IgD-negative memory B cell (primary cell): ENCODE measurements around the gene FAM174C. TPM values are rescaled to one million over a fixed set of nuclear protein-coding genes. Genes with fewer than 3 reads are reported as not detected.

Source experiments
- H3K27ac Mint-ChIP-seq, 3 donors: one replicate each; pipeline ENCODE4 v1.8.0; 2020 to 2022; ENCODE audit warnings: mild to moderate bottlenecking in 3 of 3, mixed read lengths in 3 of 3, moderate library complexity in 1 of 3
- H3K27me3 Mint-ChIP-seq: one replicate; pipeline ENCODE4 v1.8.0; 2021; ENCODE audit warnings: mixed read lengths
- H3K36me3 Mint-ChIP-seq: one replicate; pipeline ENCODE4 v1.8.0; 2020; ENCODE audit warnings: mild to moderate bottlenecking, mixed read lengths
- H3K4me1 Mint-ChIP-seq, 3 donors: one replicate each; pipeline ENCODE4 v1.8.0; 2020 to 2022; ENCODE audit warnings: mixed read lengths in 3 of 3, mild to moderate bottlenecking in 1 of 3
- H3K4me3 Mint-ChIP-seq, 4 donors: one replicate each; pipeline ENCODE4 v1.8.0; 2020 to 2022; ENCODE audit warnings: mild to moderate bottlenecking in 4 of 4, mixed read lengths in 4 of 4, moderate library complexity in 3 of 4
- H3K9me3 Mint-ChIP-seq, 3 donors: one replicate each; pipeline ENCODE4 v1.8.0; 2020 to 2021; ENCODE audit warnings: mixed read lengths in 3 of 3, mild to moderate bottlenecking in 1 of 3
- polyA plus RNA-seq: library from polyadenylated mRNA; unstranded; fragments of 300-500 nt; fragmentation: Illumina TruSeq; gene quantifications from one replicate; pipeline ENCODE4 v1.2.3, GENCODE V29; 2021

FAM174C gene
- polyA plus RNA-seq, 1 donor from 2014 or later, result 115 TPM

GRCh38 chr19:1285737-1286360 is 10.5 kb downstream of the FAM174C start, which contains the start of gene EFNA2:
TSS of gene EFNA2 (plus strand) at chr19:1285873. CDS start at chr19:1286169, 296 bp downstream.
- H3K36me3 Mint-ChIP-seq, result no peaks in the 10 kb centered on the region
- H3K9me3 Mint-ChIP-seq, result peaks cover 0 to 2% (median 0%) of the 10 kb centered on the region in 3 donors
- peaks cover 0 to 7% (median 2%) of the 10 kb centered on the region in 3 donors for H3K4me1 Mint-ChIP-seq
- peak within 1 kb of the TSS in 1 of 3 donors; percentile 51 for H3K27ac Mint-ChIP-seq
- peak within 1 kb of the TSS; percentile 32 to 86 (median 49) for H3K4me3 Mint-ChIP-seq
- H3K27me3 Mint-ChIP-seq, result peaks cover 33% of the 10 kb centered on the region

DNA sequence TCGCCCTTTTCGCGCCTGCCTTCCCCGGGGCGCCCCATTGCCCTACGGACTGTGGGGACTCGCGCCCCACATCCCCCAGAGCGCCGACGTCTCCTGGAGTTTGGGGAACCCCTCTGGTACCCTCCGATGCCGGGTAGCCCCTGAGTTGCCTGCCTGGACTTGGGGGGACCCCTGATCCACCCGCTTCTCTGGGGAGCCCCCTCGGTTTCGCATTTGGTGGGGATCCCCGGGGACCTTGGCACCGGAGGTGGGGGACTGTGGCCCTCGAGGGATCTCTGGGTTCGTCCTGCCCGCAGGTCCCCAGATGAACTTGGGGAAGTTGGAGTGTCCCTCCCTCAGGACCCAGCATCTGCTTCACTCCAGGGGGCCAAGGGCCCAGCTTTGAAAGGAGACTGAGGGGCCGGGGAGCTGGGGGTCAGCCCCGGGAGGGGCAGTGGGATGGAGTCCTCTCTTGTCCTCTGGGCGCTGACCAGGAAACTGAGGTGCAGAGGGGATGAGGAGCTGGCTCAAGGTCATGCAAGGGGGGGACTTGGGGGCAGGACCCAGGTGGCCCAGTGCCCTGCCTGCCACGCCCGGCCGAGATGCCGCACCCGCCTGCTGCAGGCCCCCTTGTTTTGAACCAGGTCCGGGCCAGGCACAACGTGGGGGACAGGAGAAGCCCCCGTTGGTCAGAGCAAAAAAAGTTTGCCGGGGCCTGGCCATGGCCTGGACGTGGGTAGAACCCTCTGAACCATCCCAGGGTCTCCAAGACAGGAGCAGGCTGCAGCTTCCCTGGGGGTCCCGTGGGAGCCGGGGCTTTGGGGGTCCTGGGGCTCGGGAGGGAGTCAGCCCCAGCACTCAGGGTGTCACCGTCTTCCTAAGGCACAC is 11.4 kb downstream of the FAM174C start:
- Mint-ChIP-seq H3K27ac (no peak overlapping the region), H3K36me3 (no peaks in the 10 kb centered on the region), H3K4me1 (peaks cover 0 to 7% (median 2%) of the 10 kb centered on the region in 3 donors), H3K9me3 (peaks cover 0 to 2% (median 0%) of the 10 kb centered on the region in 3 donors), H3K27me3 (peaks cover 35% of the 10 kb centered on the region), H3K4me3 (peak overlapping the region in 2 of 4 donors; percentile 62 to 86)

DNA sequence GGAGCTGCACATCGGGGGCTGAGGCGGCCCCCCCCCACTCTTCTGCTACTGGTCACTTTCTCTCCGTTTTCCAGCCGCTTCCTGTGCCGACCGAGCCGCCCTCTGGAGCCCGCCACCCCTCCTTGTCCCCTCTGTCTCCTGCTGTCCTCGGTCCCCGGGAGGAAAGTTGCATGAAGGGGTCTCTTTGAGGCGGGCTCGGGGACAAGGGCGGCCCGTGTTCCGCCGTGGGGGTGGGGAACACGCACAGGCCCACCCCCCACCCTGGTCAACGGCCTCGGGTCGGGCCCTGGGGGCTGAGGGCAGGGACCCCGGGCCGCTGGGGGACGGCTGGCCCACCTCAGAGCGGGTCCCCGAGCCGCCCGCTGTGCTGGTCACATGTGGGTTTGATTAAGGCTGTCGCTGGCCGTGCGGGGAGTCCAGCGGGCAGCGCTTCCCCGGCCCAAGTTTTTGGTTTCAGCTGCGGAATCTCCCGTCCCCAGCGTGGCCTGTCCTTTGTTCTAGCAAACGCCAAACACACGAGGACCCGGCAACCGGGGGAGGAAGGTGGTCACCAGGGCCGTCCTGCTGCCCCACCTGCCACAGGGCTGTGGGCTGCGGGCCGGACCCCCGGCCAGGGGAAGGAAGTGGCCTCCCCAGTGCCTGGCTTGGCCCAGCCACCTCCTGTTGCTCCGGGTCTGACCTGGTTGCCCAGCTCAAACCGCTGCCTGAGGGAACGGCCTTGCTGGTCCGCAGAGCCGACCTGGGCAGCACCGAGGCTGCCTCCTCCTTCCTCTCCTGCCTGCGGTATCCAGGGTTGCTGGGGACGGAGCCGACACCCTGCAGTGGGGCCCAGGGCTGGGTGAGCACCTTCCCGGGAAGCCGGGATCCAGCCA is 12.3 kb downstream of the FAM174C start:
- Mint-ChIP-seq H3K9me3 (peaks cover 0 to 2% (median 0%) of the 10 kb centered on the region in 3 donors), H3K36me3 (peaks cover 1% of the 10 kb centered on the region), H3K27me3 (peaks cover 43% of the 10 kb centered on the region), H3K4me1 (peaks cover 7 to 12% (median 8%) of the 10 kb centered on the region in 3 donors), H3K4me3 (no peak overlapping the region), H3K27ac (no peak overlapping the region)

- Mint-ChIP-seq H3K27me3 (peaks cover 42% of the 10 kb centered on the region), H3K9me3 (peaks cover 0 to 2% (median 0%) of the 10 kb centered on the region in 3 donors), H3K36me3 (peaks cover 1% of the 10 kb centered on the region), H3K4me1 (peaks cover 7 to 12% (median 8%) of the 10 kb centered on the region in 3 donors), H3K27ac (no peak overlapping the region), H3K4me3 (no peak overlapping the region)
Observed at GRCh38 chr19:1288226-1288612, 12.9 kb downstream of the FAM174C start.

DNA sequence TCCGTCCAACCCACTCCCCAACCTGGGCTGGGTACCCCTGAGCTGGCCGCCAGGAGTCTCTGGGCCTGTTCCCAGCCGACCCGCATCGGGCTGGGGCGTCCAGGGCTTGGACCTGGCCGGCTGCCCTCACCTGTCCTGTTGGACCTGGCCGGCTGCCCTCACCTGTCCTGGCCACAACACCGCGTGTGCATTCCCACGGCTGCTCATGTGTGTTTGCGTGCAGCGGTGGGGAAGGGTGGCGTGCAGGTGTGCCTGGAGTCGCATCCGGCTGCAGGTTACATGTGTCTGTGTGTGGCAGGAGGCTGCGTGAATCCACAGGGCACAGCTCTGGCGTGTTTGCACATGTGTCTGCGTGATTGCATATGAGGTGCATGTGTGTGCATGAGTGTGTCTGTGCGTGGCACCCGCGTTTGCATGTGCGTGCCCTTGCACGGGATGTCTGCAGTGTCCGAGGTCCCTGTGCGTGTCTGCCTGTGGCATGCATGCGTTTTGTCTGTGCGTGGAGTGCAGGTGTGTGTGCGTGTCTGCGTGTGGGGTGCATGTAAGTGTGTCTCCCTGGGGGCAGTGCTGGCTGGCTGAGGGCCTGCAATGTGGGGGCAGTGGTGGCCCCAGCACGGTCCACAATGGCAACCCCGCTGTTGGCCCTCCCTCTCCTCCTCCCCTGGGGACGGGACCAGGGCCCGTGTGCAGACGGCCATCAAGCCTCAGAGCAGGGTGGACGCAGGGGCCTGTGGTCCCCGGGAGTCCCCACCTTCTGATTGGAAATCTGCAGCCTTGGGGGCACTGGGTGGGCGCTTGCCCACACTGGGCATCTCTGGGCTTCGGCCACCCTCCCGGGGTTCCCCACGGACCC is 13.7 kb downstream of the FAM174C start:
- H3K27ac Mint-ChIP-seq, result no peak overlapping the region
- H3K4me3 Mint-ChIP-seq, result no peak overlapping the region
- H3K9me3 Mint-ChIP-seq, result peaks cover 0 to 2% (median 0%) of the 10 kb centered on the region in 3 donors
- H3K4me1 Mint-ChIP-seq, result peaks cover 7 to 12% (median 8%) of the 10 kb centered on the region in 3 donors
- peaks cover 1% of the 10 kb centered on the region for H3K36me3 Mint-ChIP-seq
- peaks cover 37% of the 10 kb centered on the region for H3K27me3 Mint-ChIP-seq

DNA sequence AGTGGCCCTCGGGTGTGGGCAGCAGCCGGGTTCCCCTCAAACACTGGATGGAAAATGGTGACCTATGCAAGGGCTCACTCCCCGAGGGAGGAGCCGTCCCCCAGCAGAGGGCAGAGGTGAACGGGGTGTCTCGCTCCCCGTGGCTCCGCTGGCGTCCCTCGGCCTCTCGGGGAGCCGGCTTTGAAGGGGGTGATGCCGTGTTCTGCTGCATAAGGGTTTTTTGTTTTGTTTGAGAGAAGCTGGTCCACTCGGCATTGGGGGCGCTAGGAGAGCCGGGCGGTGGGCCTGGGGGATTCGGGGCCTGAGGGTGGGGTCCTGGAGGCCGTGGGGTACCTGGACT is 14.3 kb downstream of the FAM174C start:
- Mint-ChIP-seq H3K27me3 (peaks cover 36% of the 10 kb centered on the region), H3K9me3 (no peaks in the 10 kb centered on the region), H3K4me1 (peaks cover 6 to 11% (median 7%) of the 10 kb centered on the region in 3 donors), H3K27ac (no peak overlapping the region), H3K36me3 (peaks cover 1% of the 10 kb centered on the region), H3K4me3 (no peak overlapping the region)

GRCh38 chr19:1290196-1290702 is 14.9 kb downstream of the FAM174C start:
- no peak overlapping the region for H3K27ac Mint-ChIP-seq
- no peaks in the 10 kb centered on the region for H3K9me3 Mint-ChIP-seq
- H3K4me3 Mint-ChIP-seq, result no peak overlapping the region
- peaks cover 1% of the 10 kb centered on the region for H3K36me3 Mint-ChIP-seq
- peaks cover 6 to 7% (median 7%) of the 10 kb centered on the region in 3 donors for H3K4me1 Mint-ChIP-seq
- peaks cover 31% of the 10 kb centered on the region for H3K27me3 Mint-ChIP-seq

- peaks cover 31% of the 10 kb centered on the region for H3K27me3 Mint-ChIP-seq
- no peaks in the 10 kb centered on the region for H3K9me3 Mint-ChIP-seq
- no peak overlapping the region for H3K27ac Mint-ChIP-seq
- peaks cover 6 to 7% (median 7%) of the 10 kb centered on the region in 3 donors for H3K4me1 Mint-ChIP-seq
- peak overlapping the region in 1 of 4 donors; percentile 12 for H3K4me3 Mint-ChIP-seq
- peaks cover 1% of the 10 kb centered on the region for H3K36me3 Mint-ChIP-seq
Observed at GRCh38 chr19:1290703-1291651, 15.6 kb downstream of the FAM174C start.

DNA sequence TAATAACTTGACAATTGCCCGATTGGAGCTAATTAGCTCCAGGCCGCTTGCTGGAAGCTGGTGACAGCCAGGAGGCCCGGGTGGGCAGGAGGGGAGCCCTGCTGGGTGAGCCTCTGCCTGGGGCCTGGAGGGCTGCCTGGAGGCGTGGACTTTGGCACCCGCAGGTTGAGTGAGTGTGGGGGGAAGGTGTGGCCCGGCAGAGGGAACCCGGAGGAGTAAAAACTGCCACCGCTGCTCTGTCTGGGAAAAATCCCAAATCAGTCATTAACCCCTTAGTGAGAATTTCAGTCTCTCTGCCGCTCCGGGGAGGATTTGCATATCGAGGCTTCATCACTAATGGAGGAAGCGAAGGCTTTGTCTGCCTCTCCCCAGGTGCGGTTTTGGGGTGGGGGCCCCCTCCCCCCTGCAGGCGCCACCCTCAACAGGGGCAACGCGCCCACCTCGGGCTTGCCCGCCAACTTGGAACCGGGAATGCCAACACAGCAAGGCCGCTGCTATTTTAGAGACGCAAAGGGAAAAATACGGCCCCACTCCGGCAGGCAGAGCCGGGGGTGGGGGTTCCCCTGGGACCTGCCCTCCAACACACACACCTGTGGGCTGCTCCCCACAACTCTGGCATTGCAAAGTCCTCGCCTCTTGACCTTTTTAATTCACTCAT is 16.6 kb downstream of the FAM174C start:
- H3K4me1 Mint-ChIP-seq, result peaks cover 5 to 7% (median 6%) of the 10 kb centered on the region in 3 donors
- H3K36me3 Mint-ChIP-seq, result peaks cover 1% of the 10 kb centered on the region
- peaks cover 29% of the 10 kb centered on the region for H3K27me3 Mint-ChIP-seq
- peak overlapping the region in 2 of 3 donors; percentile 31 to 64 for H3K27ac Mint-ChIP-seq
- H3K9me3 Mint-ChIP-seq, result no peaks in the 10 kb centered on the region
- peak overlapping the region; percentile 18 to 91 (median 66) for H3K4me3 Mint-ChIP-seq

DNA sequence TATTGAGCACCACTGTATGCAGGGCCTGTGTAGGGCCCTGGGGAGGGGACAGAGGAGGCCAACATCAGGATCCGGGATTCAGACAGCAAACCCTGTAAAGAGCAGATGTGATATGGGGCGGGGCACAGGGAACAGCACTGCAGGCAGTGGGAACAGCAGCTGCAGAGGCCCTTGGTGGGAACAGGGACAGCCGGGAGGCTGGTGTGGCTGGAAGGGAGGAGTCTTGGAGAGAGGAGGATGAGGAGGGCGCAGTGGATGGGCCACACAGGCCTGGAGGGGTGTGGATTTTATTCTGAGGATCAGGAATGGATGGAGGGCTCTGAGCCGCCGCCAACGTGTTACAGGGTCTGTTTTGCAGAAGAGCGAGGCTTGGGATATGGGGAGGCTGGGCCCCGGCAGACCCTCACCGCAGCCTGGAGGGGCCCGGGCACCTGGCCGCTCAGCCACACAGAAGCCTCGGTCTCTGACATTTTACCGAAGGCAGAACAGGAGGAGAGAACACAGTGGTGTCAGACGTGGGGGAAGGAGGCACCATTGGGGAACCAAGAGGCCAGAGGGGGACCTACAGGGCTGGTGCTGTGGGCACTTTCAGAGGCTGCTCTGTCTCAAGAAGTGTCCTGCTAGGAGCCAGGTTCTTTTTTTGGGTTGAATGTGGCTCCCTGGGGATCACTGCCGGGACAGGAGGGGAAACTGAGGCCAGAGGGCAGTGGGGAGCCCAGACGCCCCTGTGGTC is 17.3 kb downstream of the FAM174C start:
- peak overlapping the region in 2 of 3 donors; percentile 31 to 64 for H3K27ac Mint-ChIP-seq
- no peaks in the 10 kb centered on the region for H3K9me3 Mint-ChIP-seq
- H3K36me3 Mint-ChIP-seq, result peaks cover 1% of the 10 kb centered on the region
- H3K27me3 Mint-ChIP-seq, result peaks cover 29% of the 10 kb centered on the region
- peak overlapping the region in 3 of 4 donors; percentile 18 to 91 (median 90) for H3K4me3 Mint-ChIP-seq
- peaks cover 5 to 7% (median 6%) of the 10 kb centered on the region in 3 donors for H3K4me1 Mint-ChIP-seq

DNA sequence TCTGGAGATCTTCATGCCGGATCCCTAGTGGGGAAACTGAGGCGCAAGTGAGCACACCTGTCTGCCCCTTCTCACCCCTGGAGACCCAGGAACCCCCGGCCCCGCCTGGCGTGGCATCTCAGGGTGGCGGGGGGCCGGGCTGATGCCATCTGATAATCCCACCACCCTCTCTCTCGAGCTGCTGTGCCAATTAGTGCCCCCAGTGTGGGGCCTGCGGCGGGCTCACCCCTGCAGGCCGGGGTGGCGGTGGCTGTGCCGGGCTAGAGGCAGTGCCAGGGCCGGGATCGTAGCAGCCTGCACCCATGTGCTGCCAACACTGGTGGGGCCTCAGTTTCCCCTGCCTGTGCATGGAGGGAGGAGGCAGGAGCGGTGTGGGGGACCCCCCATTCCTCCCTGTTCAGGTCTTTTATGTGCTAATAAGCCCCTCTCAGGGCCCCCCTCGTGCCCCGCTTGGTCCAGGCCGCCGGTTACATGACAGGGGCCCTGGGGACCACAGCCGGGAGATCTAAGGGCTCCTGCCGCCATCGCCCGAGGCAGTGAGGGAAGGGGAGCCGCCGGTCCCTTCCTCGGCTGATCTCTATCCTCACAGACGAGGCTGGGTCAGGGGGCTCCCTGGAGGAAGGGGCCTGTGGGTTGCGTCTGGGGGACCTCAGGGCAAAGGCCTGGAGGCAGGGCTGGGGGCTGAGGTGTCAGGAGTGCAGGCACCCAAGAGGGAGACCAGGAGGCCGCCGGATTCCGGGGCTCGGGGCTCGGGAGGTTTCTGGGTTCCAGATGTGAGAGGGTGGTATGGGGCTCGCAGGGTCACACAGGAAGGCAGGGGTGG is 18.7 kb downstream of the FAM174C start:
- H3K36me3 Mint-ChIP-seq, result peaks cover 1% of the 10 kb centered on the region
- no peaks in the 10 kb centered on the region for H3K9me3 Mint-ChIP-seq
- H3K4me3 Mint-ChIP-seq, result peak overlapping the region in 1 of 4 donors; percentile 17
- H3K27ac Mint-ChIP-seq, result no peak overlapping the region
- peaks cover 5 to 7% (median 6%) of the 10 kb centered on the region in 3 donors for H3K4me1 Mint-ChIP-seq
- H3K27me3 Mint-ChIP-seq, result peaks cover 25% of the 10 kb centered on the region
